MCF 10A (cell line): Measurements from ENCODE around the gene MYH4. TPM values are rescaled to one million over a fixed set of nuclear protein-coding genes. Genes with fewer than 3 reads are reported as not detected.

Experiments
- BruUV-seq: library from RNA; stranded (reverse); fragments of 400-500 nt; replicated peaks from 2 replicates; lab custom pipeline; 2021; lab: Mats Ljungman, UMichigan
- CTCF ChIA-PET: fragments of 300-600 bp; sonication (Branson Sonifier 250); formaldehyde crosslinking; extraction: SDS; loops from one replicate; lab custom pipeline; 2021; ENCODE audit warnings: antibody characterized with exemption, inconsistent platforms; lab: Yijun Ruan, JAX
- POLR2A ChIA-PET: fragments of 300-600, 350-650 bp; sonication (Branson Sonifier 250); formaldehyde crosslinking; extraction: SDS; loops from one replicate; lab custom pipeline; 2020; ENCODE audit warnings: antibody characterized with exemption, inconsistent platforms; lab: Yijun Ruan, JAX
- DNase-seq: peaks from one replicate; pipeline ENCODE4 v3.0.0-alpha.2; 2018; ENCODE audit not compliant: unreplicated experiment
- H3K27ac Mint-ChIP-seq: one replicate; pipeline ENCODE4 v1.8.0; 2022; ENCODE audit warnings: mild to moderate bottlenecking, low read depth, mixed read lengths; ENCODE audit not compliant: unreplicated experiment
- H3K27me3 Mint-ChIP-seq: one replicate; pipeline ENCODE4 v1.8.0; 2022; ENCODE audit warnings: mixed read lengths; ENCODE audit not compliant: insufficient read depth, unreplicated experiment
- H3K36me3 Mint-ChIP-seq: one replicate; pipeline ENCODE4 v1.8.0; 2022; ENCODE audit warnings: mild to moderate bottlenecking, moderate library complexity, mixed read lengths; ENCODE audit not compliant: insufficient read depth, unreplicated experiment
- H3K4me1 Mint-ChIP-seq: one replicate; pipeline ENCODE4 v1.8.0; 2022; ENCODE audit warnings: mixed read lengths; ENCODE audit not compliant: insufficient read depth, unreplicated experiment
- H3K4me3 Mint-ChIP-seq: one replicate; pipeline ENCODE4 v1.8.0; 2022; ENCODE audit warnings: mild to moderate bottlenecking, moderate library complexity, mixed read lengths; ENCODE audit not compliant: unreplicated experiment
- H3K9me3 Mint-ChIP-seq: one replicate; pipeline ENCODE4 v1.8.0; 2022; ENCODE audit warnings: mixed read lengths; ENCODE audit not compliant: unreplicated experiment
- CTCF ChIP-seq: fragments of 200-600 bp; IDR thresholded peaks from one replicate; pipeline ENCODE4 v1.8.0; 2022; ENCODE audit warnings: antibody characterized with exemption, mild to moderate bottlenecking; ENCODE audit not compliant: unreplicated experiment
- intact Hi-C: fragments of 100-400 bp; cut with micrococcal nuclease; formaldehyde crosslinking; loops from 2 replicates; pipeline ENCODE4 v1.14.1; 2022
- total RNA-seq: library from RNA; stranded (reverse); gene quantifications from 2 replicates; pipeline ENCODE4 v1.2.3, GENCODE V29; 2022

MYH4 gene
- total RNA-seq, 1 experiment from 2014 or later = not detected

DNA sequence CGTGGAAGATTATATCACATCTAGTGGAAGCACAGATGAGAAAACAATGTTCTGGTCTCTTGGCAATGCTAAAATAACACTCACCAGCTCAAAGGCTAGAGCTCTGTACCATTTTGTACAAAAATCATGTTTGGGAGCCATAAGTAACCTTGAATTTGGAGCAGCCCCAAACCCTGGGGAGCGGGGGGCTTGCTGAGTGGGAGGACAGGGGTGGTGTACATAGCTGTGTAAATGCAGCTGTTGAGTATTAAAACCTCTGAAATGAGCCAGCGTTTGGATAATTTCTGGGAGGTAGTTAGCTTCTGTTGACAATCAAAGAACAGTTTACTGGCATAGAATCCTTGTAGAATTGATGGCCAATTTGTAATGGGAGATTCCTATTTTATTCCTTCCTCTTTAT is 51.9 kb downstream of the MYH4 start:
- H3K27me3 Mint-ChIP-seq = no peaks in the 10 kb centered on the region
- no peak overlapping the region for H3K4me3 Mint-ChIP-seq
- H3K36me3 Mint-ChIP-seq = no peaks in the 10 kb centered on the region
- no TSS peak for BruUV-seq
- intact Hi-C loops = no loop called here
- DNase-seq = no peak
- no peaks in the 10 kb centered on the region for H3K9me3 Mint-ChIP-seq
- no peak for TF ChIP-seq CTCF
- ChIA-PET POLR2A (no interaction called here), CTCF (interaction anchor here (1.0 to 1.3 kb wide), 2 partner anchors 90 to 122 kb away, joined by 4 read pairs; no protein-coding TSS in a partner anchor)
- H3K4me1 Mint-ChIP-seq = peaks cover 12% of the 10 kb centered on the region
- H3K27ac Mint-ChIP-seq = no peak overlapping the region

GRCh38 chr17:10415161-10415560 is 54.2 kb downstream of the MYH4 start:
- Mint-ChIP-seq H3K36me3 (no peaks in the 10 kb centered on the region), H3K9me3 (no peaks in the 10 kb centered on the region), H3K4me3 (no peak overlapping the region), H3K27ac (no peak overlapping the region), H3K27me3 (no peaks in the 10 kb centered on the region), H3K4me1 (peaks cover 6% of the 10 kb centered on the region)
- POLR2A ChIA-PET = no interaction called here
- TF ChIP-seq CTCF = no peak
- CTCF ChIA-PET = no interaction called here
- no peak for DNase-seq
- no TSS peak for BruUV-seq
- intact Hi-C loops = no loop called here

DNA sequence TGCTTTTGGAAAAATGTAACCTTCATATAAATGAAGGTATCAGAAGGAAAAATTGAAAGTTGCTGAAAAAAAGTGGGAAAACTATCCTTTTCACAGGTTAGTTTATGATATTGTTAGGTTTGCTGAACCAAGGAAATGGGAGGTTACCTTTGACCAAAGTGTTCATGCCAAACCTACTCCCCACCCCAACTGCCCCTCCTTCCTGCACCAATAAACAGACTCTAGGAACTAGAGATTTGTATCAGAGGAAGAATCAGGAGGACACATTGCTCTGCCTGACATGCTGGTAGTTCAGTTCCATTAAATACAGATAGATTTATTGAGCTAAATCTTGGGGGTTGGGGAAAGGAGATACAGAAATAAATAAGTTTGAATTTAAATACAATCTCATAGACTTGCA is 65.8 kb downstream of the MYH4 start:
- intact Hi-C loops = no loop called here
- BruUV-seq = no TSS peak
- Mint-ChIP-seq H3K36me3 (no peaks in the 10 kb centered on the region), H3K4me3 (no peak overlapping the region), H3K27me3 (peaks cover 52% of the 10 kb centered on the region), H3K27ac (no peak overlapping the region), H3K4me1 (no peaks in the 10 kb centered on the region), H3K9me3 (no peaks in the 10 kb centered on the region)
- no peak for TF ChIP-seq CTCF
- ChIA-PET CTCF (interaction anchor here (1.6 kb wide), 1 partner anchor 215 kb away, joined by 5 read pairs; no protein-coding TSS in a partner anchor), POLR2A (no interaction called here)
- no peak for DNase-seq

DNA sequence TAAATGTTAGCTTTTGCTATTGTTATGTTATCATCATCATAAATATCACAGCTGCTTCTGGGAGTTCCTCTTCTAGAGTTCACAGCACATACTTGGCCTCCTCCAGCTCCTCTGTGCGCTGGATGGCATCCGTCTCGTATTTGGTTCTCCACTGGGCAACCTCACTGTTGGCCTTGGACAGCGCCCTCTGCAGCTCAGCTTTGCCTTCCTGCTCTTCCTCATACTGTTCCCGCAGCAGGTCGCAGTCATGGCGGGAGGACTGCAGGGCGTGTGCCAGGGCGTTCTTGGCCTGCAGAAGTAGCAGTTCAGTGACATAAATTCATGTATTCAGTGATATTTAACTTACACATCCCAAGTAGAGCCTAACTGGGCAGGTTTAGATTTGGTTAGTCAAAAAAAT is 71.0 kb downstream of the MYH4 start:
- no peak overlapping the region for H3K4me3 Mint-ChIP-seq
- no peak for TF ChIP-seq CTCF
- H3K36me3 Mint-ChIP-seq = no peaks in the 10 kb centered on the region
- no TSS peak for BruUV-seq
- ChIA-PET CTCF (no interaction called here), POLR2A (no interaction called here)
- peaks cover 55% of the 10 kb centered on the region for H3K27me3 Mint-ChIP-seq
- H3K27ac Mint-ChIP-seq = no peak overlapping the region
- no peak for DNase-seq
- intact Hi-C loops = no loop called here
- H3K4me1 Mint-ChIP-seq = no peaks in the 10 kb centered on the region
- H3K9me3 Mint-ChIP-seq = no peaks in the 10 kb centered on the region
